Esophagus muscularis mucosa (tissue), 3 donors: Measurements from ENCODE around the gene TNNT1.

Experiments used
- EP300 ChIP-seq: sonication (generic); formaldehyde crosslinking; IDR thresholded peaks from one replicate; pipeline ENCODE4 v1.6.1; 2017; ENCODE audit warnings: antibody characterized with exemption
- TF ChIP-seq, protein P1 (sequence below), 3 experiments: fragments of 200-600 bp in 2 of 3; fragments of 450-650 bp in 1 of 3; sonication (generic) in 2 of 3; IDR thresholded peaks; one replicate each; pipeline ENCODE4 v1.5.1; 2017 to 2019; ENCODE audit warnings: antibody characterized with exemption in 3 of 3, mild to moderate bottlenecking in 2 of 3, moderate library complexity in 1 of 3

DNA sequence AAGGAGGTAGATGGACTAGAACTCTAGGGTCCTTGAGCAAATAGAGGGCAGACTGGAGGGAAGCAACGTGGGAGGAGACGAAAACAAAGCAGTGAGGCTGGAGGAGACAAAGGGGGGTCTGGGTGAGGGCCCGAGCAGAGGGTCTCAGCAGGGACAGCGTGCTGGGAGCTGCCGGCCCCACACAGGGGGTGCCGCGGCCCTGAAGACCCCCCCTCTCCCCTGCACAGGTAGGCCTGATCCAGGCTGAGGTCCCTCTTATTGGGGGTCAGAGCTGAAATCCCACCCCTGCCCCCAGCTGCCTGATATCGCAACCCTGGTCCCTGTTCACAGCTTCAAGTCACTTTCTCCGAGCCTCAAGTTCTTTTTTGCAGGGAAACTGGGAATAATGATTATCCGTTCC lies 64.6 kb downstream of the TNNT1 start:
- TF ChIP-seq, protein P1, sequence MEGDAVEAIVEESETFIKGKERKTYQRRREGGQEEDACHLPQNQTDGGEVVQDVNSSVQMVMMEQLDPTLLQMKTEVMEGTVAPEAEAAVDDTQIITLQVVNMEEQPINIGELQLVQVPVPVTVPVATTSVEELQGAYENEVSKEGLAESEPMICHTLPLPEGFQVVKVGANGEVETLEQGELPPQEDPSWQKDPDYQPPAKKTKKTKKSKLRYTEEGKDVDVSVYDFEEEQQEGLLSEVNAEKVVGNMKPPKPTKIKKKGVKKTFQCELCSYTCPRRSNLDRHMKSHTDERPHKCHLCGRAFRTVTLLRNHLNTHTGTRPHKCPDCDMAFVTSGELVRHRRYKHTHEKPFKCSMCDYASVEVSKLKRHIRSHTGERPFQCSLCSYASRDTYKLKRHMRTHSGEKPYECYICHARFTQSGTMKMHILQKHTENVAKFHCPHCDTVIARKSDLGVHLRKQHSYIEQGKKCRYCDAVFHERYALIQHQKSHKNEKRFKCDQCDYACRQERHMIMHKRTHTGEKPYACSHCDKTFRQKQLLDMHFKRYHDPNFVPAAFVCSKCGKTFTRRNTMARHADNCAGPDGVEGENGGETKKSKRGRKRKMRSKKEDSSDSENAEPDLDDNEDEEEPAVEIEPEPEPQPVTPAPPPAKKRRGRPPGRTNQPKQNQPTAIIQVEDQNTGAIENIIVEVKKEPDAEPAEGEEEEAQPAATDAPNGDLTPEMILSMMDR (IDR thresholded peaks at IDR 0.05), result no peak
- no peak for TF ChIP-seq EP300
